Neural progenitor cell (in vitro differentiated cells): ENCODE data around the gene FBRSL1.

ENCODE experiments used
- CTCF ChIP-seq: fragments of 200-600 bp; sonication (generic); IDR thresholded peaks from 2 replicates; pipeline ENCODE4 v1.5.1; 2017; ENCODE audit warnings: antibody characterized with exemption, mild to moderate bottlenecking
- EZH2phosphoT487 ChIP-seq: fragments of 200-600 bp; sonication (generic); IDR thresholded peaks from 2 replicates; pipeline ENCODE4 v1.6.1; 2017; ENCODE audit warnings: antibody characterized with exemption

GRCh38 chr12:132481771-132482745, 7.9 kb upstream of the FBRSL1 start:
- TF ChIP-seq EZH2phosphoT487 (no peak), CTCF (no peak)
